ENCODE data around the gene FAM120AOS.
A peak's percentile ranks its signal among the peaks of the same experiment; 100 is the strongest.

The FAM120AOS gene

DNA sequence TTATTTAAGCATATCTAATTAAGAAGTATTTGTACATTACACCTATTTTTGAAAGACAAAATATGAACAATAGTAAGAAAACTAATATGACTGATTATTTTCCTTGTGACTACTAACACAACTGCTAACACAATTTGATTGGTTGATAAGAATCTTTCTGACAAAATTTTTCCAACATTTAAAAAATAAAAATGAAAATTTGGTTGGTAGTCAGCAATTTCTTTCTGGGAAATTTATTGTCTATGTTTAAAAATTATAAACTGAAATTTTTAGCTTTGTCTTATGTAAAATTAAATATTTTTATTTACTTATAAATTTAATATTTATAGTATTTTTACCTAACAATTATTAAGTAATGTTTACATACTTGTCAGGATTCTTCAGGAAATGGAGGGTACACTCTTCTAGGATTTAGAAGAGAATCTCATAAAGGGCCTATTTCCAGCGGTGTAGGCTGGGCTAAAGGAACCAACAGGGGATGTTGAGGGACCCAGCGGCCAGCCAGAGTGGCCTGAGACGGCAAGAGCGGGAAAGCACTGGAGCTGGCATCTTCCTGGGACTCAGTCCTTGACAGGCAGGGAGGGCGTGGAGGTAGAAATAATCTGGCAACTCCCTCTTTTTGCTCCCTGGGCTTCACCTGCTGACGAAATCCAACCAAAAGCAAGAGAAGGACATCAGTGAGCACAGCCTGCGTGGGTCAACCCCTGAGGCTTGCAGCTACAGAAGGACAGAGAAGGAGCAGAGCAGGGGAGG, 16.6 kb downstream of the FAM120AOS start:
- no peak for DNase-seq

DNA sequence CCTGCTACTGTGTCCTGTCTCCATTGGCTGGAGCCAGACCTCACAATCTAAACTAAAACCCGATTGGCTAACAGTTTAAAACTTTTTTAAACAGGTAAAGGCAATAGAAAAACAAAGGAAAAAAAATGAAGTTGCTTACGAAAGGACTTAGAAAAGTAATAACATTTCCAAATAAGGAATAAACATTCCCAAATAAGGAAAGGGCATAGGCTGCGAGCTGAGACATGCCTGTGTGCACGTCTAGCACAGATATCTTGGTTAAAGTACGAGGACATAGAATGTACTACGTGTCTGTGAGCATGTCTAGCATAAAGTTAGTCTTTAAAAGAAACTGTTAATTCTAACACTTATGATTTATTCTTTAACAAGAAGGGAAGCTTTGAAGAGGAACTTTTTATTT, 17.2 kb downstream of the FAM120AOS start:
- DNase-seq = no peak

DNA sequence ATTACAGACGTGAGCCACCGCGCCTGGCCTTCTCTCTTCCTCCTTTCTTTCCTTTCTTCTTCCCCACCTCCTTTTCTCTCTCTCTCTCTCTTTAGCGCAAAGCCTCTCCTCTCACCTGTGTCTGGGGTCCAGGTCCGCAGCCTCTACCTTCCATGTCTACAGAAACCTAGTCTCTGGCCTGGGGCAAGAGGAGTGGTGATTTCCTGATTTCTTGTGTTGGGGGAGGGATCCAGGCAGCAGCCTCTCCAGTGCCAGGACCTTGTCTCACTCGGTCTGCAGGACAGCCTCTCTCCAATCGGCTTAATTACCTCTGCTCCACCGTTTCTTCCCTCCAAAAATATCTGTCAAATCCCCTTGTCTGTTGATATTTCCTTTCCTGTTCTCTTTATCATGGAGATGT, 18.0 kb downstream of the FAM120AOS start:
- no peak for DNase-seq

DNA sequence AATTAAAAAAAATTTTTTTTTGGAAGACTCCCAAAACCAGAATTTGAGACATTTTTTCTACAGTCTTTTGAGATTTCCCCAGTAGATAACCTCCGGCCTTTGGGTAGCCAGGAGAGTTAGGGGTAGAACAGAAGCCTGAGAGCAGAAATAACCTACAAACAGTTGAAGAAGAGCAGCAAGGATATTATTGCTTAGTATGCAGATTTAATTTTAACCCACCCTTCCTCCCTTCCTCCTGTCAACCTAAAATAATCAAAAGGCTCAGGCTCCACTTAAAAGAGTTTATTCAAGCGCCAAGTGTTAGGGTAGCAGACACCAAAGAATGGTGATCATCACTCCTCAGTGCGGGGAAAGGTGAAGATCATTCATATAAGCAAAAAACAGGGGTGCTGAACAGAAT, 19.3 kb downstream of the FAM120AOS start:
- no peak for DNase-seq

DNA sequence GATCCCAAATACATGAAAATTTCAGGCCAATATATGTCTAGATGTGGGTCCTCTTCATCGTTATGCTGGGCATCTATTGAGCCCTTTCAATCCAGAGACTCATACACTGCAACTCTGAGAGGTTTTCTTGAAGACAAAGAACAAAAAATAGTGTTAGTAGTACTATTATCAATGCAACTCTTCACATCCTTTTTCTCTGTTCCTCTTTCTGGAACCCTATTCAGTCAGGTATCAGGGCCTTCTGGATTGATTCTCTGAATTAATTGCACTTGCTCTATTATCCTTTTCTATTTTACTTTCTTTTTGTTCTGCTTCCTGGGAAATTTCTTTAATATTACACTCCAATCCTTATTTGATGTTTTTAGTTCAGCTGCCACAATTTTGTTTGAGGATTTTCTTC, 20.4 kb downstream of the FAM120AOS start:
- no peak for DNase-seq

DNA sequence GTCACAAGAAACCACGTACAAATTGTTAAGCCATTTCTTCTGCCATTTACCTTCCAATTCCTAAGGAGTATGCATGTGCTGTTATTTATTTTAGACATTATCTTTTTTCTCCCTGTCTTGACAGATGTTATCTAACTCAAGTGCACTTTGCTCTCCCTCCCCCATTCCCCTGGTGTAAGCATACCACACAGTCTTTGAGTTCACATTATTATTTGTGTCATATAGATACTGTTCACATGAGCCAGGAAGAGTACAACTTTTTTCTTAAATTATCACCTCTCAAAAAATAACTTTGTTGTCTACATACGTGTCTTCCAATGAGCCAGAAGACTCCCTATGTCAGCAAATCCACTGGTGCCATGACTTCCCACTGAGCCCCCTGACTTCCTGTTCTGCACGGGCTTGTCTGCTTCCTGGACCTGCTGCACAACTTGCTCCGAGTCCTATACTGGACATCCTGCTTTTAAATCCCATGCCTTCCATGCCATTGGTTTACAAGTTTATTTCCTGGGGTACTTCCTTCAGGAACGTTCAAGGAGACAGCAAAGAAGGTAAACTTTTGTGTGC, 21.8 kb downstream of the FAM120AOS start:
- DNase-seq = peak; percentile 11

DNA sequence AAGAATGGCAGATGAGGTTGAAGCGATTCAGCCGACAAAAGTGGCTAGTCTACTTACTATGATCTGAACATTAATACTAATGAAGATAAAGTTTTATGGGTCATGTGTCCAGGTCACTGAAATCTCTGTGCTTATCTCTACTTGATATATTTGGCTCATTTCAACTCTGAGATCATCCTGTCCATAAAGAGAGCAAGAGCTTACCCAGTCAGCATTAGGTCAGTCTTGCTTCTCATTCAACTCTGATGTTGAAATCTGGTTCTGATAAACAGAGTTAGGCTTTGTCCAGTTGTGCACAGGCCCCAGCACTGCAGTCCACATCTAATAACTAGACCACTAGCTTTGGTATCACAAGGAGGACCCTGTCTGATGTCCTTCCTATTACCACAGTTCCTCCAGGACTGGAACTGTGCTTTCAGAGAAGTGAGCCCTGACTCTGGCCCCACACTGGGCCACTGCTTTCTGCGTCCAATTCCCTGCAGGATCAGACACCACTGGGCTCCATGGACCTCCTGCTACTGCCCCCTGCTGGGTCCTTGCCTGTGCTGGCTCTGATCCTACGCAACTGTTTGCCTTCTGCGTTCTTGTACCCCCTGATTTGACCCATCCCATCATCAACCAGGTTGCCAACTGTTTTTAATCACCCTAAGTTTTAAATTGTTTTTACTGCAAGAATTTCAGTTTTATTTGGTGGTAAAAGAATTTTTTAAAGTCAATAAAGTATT, 25.6 kb downstream of the FAM120AOS start:
- DNase-seq = no peak

DNA sequence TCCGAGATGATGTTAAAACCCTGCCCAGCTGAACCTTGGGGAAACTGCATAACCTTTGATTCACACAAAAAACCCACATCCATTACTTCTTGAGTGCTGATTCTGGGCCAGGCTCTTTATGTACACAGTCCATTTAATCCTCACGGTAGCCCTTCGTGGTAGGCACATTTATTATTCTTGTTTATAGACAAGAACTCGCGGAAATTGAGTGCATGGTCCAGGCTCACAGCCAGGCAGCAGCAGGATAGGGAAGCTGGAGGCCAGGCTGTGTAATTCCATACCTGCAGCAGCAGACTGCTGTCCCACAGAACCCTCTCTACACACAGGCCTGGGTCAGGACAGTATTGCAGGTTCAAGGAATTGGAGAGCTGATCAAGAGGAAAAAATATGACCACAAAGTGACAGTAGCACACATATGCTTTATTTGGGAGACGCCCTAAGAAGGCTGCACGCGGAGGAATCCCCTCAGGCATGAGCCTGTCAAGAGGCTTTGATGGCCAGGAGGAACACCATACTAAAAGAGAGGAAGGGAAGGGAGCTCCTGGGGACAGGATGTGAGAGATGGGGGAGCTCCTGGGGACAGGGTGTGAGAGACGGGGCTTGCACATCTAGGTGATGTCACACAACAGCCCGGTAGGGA, 30.3 kb downstream of the FAM120AOS start:
- no peak for DNase-seq

DNA sequence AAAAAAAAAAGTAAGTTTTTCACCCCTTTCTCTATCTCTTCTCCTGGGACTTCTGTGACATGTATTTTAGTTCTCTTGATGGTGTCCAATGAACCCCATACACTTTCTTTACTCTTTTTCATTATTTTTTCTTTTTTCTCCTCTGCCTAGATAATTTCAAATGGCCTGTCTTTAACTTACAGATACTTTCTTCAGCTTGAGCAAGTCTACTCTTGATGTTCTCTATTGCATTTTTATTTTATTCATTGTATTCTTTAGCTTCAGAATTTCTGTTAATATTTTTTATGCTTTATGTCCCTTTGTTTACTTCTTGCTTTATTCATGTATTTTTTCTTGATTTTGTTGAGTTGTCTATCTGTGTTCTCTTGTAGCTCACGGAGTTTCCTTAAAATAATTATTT, 34.4 kb downstream of the FAM120AOS start:
- DNase-seq = no peak

DNA sequence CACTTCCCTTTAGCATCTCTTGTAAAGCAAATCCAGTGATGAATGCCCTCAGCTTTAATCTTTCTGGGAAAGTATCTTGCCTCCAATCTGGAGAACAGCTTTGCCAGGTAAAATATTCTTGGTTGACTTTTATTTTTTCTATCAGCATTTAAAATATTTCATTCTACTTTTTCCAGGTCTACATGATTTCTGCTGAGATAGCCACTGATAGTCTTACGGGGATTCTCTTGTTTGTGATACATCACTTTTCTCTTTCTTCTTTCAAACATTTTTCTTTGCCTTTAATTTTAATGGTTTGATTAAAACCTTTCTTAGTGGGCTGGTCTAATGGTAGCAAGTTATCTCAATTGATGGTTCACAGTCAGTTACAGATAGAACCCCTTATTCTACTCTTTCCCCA, 35.8 kb downstream of the FAM120AOS start:
- no peak for DNase-seq

DNA sequence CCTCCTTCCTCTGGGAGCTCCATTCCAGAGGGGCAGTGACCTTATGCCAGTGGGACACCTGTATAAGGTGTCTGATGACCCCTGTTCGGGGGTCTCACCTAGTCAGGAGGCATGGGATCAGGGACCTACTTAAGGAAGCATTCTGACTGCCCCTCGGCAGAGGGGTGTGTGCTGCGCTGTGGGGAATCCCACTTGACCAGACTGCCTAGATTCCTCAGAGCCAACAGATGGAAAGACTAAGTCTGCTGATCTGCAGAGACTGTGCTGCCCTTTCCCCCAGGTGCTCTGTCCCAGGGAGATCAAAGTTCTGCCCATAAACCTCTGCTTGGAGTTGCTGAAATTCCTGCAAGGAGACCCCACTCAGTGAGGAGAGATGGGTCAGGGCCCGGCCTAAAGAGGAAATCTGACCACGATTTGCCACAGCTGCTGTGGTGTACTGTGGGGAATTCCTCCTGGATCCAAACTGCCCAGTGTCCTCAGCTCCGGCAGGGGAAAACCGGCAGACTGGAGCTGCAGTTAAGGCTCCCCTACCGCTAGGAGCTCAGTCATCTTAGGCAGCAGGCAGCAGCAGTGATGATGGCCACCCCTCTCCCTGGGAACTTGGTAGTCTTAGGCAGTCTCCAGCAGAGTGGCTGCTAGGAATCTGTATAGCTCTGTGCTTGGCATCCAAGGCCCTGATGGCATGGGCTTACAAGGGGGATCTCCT, 36.7 kb downstream of the FAM120AOS start:
- no peak for DNase-seq

DNA sequence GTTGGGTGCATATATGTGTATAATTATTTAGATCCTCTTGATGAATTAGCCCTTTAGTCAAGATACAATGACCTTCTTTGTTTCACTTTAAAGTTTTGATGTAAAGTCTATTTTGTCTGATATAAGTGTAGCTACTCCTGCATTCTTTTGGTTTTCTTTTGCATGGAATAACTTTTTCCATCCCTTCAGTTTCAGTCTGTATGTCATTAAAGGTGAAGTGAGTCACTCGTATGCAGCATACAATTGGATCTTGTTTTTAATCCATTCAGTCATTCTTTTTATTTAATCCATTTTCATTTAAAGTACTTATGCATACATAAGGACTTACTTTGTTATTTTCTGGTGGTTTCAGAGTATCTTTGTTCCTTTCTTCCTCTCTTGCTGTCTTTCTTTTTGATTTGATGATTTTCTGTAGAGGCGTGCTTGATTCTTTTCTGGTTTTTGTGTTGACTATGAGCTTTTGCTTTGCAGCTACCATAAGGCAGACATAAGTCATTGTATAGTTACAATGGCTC, 38.1 kb downstream of the FAM120AOS start:
- DNase-seq = no peak

DNA sequence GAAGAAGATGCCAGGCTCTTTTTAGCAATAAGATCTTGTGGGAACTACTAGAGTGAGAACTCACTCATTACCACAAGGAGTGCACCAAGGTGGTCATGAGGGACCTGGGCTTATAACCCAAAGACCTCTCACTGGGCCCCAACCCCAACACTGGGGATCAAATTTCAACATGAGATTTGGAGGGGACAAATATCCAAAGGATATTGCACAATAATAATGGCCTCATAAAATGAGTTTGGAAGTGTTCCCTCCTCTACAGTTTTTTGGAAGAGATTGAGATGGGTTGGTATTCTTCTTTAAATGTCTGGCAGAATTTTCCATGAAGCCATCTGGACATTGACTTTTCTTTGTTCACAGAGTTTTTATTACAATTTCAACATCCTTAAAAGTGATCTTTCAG, 39.9 kb downstream of the FAM120AOS start:
- DNase-seq = no peak

DNA sequence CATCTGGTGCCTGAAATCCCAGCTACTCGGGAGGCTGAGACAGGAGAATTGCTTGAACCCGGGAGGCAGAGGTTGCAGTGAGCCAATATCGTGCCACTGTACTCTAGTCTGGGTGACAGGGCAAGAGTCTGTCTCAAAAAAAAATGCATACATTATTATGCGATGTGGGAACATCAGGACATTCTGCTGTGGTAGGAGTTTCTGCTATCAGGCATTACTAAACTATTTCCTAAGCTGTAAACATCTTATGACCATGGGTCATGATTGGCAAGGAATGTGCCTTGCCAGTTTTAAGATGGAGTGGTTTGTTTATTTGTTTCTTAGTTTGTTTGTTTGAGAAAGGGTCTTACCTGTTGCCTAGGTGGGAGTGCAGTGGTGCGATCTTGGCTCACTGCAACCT, 47.0 kb downstream of the FAM120AOS start:
- no peak for DNase-seq

DNA sequence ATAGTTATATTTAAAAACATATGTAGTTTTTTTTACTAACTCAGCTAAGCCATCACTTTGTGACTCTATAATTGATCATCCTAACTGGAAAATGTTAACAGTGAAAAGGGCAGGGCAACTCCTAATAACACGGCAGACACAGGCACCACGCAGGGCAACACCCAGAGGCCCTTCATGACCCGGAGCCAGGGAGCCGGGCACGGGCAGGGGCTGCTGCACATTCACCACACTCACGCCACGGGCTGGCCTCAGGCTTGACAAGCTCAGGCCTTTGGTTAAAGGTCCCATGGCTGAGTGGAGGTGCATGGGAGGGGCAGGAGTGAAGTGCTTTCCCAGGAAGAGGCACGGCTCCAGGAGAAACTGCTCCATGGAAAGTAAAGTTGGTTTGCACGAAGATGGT, 54.9 kb downstream of the FAM120AOS start:
- DNase-seq = no peak

DNA sequence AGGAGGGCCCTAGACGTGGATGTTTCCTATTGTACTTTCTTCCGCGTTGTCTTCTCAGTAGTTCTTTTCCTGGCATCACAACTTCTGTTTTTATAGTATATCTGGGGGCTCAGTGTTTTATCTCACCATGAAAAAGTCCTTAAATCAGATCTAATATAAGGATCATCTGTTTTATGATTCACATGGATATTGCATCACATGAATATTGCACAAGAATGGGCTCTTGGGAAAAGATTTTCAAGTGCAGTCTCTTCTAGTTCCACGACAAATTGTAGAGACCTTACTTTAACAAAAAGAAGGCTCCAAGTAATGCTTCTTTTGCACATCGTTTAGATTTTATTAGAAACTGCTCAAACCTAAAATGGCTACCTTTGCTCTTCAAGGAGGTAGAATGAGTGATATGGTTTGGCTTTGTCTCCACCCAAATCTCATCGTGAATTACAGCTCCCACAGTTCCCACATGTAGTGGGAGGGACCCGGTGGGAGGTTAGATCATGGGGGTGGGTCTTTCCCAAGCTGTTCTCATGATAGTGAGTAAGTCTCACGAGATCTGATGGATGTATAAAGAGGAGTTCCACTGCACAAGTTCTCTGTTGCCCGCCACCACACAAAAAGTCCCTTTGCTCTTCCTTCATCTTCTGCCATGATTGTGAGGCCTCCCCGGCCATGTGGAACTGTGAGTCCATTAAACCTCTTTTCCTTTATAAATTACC, 55.6 kb downstream of the FAM120AOS start:
- DNase-seq = no peak

All from NCI-H524 treated with DMSO at 0.1 percent for 48 hours (cell line).